Subcutaneous adipose tissue (tissue), 4 donors: ENCODE results near the gene CCBE1. TPM values are rescaled to one million over a fixed set of nuclear protein-coding genes. Genes with fewer than 3 reads are reported as not detected.

Source experiments
- CTCF ChIP-seq: fragments of 450-650 bp; IDR thresholded peaks from one replicate; pipeline ENCODE4 v1.5.1; 2016; ENCODE audit warnings: low read depth, mild to moderate bottlenecking, control low read depth, antibody characterized with exemption, moderate library complexity
- total RNA-seq, 4 donors: library from RNA; depleted of rRNA; stranded (reverse); fragments of >200 nt; gene quantifications; one replicate each; pipeline ENCODE4 v1.1.0, GENCODE V29; 2016

CCBE1 gene
- total RNA-seq, 4 donors from 2014 or later: 2.6 to 12.4 (median 6.1) TPM

- TF ChIP-seq CTCF: no peak
Observed at GRCh38 chr18:59701272-59701671, 4.0 kb upstream of the CCBE1 start.

GRCh38 chr18:59700535-59700967 lies 3.3 kb upstream of the CCBE1 start:
- no peak for TF ChIP-seq CTCF

- TF ChIP-seq CTCF: no peak
Observed at GRCh38 chr18:59699750-59700534, 2.7 kb upstream of the CCBE1 start.

GRCh38 chr18:59699061-59699460 lies 1.8 kb upstream of the CCBE1 start:
- no peak for TF ChIP-seq CTCF

- no peak for TF ChIP-seq CTCF
Observed at GRCh38 chr18:59696311-59697235, 650 bp downstream of the CCBE1 start.

GRCh38 chr18:59695551-59695950 lies 1.7 kb downstream of the CCBE1 start:
- no peak for TF ChIP-seq CTCF

GRCh38 chr18:59694824-59695223 lies 2.4 kb downstream of the CCBE1 start:
- TF ChIP-seq CTCF: no peak
